Measurements from ENCODE around the gene BNC2.

Gene BNC2

GRCh38 chr9:16716601-16717000 is 153.9 kb downstream of the BNC2 start:
- CTCF ChIA-PET: no interaction called here
- no peak for DNase-seq (ENCODE audit: extremely low spot score)
- POLR2A ChIA-PET: no interaction called here
- TF ChIP-seq SUZ12 (IDR thresholded peaks at IDR 0.05): no peak
- TF ChIP-seq CTBP1 (IDR thresholded peaks at IDR 0.05; ENCODE audit: borderline replicate concordance): no peak
- no peak for TF ChIP-seq LEF1 (IDR thresholded peaks at IDR 0.05; ENCODE audit: borderline replicate concordance)
- no peak for TF ChIP-seq BHLHE40 (IDR thresholded peaks at IDR 0.05; ENCODE audit: borderline replicate concordance)
- TF ChIP-seq FOXM1 (IDR thresholded peaks at IDR 0.05; ENCODE audit: borderline replicate concordance): no peak
- TF ChIP-seq ZNF384 (IDR thresholded peaks at IDR 0.05): no peak
- TF ChIP-seq FOXK2 (IDR thresholded peaks at IDR 0.05): no peak
- TF ChIP-seq NFRKB (IDR thresholded peaks at IDR 0.05): no peak
- TF ChIP-seq ARNT (IDR thresholded peaks at IDR 0.05): no peak
- TF ChIP-seq ELF4 (IDR thresholded peaks at IDR 0.05): no peak
- TF ChIP-seq PKNOX1 (IDR thresholded peaks at IDR 0.05): no peak
- no peak for TF ChIP-seq SP1 (IDR thresholded peaks at IDR 0.05)

GRCh38 chr9:16715404-16715803 is 155.1 kb downstream of the BNC2 start:
- CTCF ChIA-PET: no interaction called here

GRCh38 chr9:16712787-16713186 is 157.7 kb downstream of the BNC2 start:
- TF ChIP-seq FOXA1 (IDR thresholded peaks at IDR 0.05) (no peak), ZNF384 (IDR thresholded peaks at IDR 0.05) (no peak), L3MBTL2 (conservative IDR thresholded peaks at IDR 0.05) (no peak), CTBP1 (IDR thresholded peaks at IDR 0.05; ENCODE audit: borderline replicate concordance) (no peak), NFRKB (IDR thresholded peaks at IDR 0.05) (no peak), SUZ12 (IDR thresholded peaks at IDR 0.05) (no peak), BHLHE40 (IDR thresholded peaks at IDR 0.05; ENCODE audit: borderline replicate concordance) (no peak), ARNT (IDR thresholded peaks at IDR 0.05) (no peak), FOXK2 (IDR thresholded peaks at IDR 0.05) (no peak), TARDBP (IDR thresholded peaks at IDR 0.05) (no peak), ELF4 (IDR thresholded peaks at IDR 0.05) (no peak), LEF1 (IDR thresholded peaks at IDR 0.05; ENCODE audit: borderline replicate concordance) (no peak), FOXM1 (IDR thresholded peaks at IDR 0.05; ENCODE audit: borderline replicate concordance) (no peak), HDGF (IDR thresholded peaks at IDR 0.05; ENCODE audit: borderline replicate concordance) (no peak)
- ChIA-PET CTCF (interaction anchor here (0.8 kb wide), 1 partner anchor 171 kb away, joined by 5 read pairs; no protein-coding TSS in a partner anchor), POLR2A (no interaction called here)
- DNase-seq (ENCODE audit: extremely low spot score): no peak

More at GRCh38 chr9:16715404-16715803, 155.1 kb downstream of the BNC2 start:
- DNase-seq (ENCODE audit: extremely low spot score): no peak
- TF ChIP-seq FOXK2 (IDR thresholded peaks at IDR 0.05) (no peak), TARDBP (IDR thresholded peaks at IDR 0.05) (no peak), FOXM1 (IDR thresholded peaks at IDR 0.05; ENCODE audit: borderline replicate concordance) (no peak), LEF1 (IDR thresholded peaks at IDR 0.05; ENCODE audit: borderline replicate concordance) (no peak)
- POLR2A ChIA-PET: no interaction called here

- CTCF ChIA-PET: no interaction called here
- POLR2A ChIA-PET: no interaction called here
- TF ChIP-seq SUZ12 (IDR thresholded peaks at IDR 0.05) (no peak), L3MBTL2 (conservative IDR thresholded peaks at IDR 0.05) (no peak), SP1 (IDR thresholded peaks at IDR 0.05) (no peak), ZNF384 (IDR thresholded peaks at IDR 0.05) (no peak), ARNT (IDR thresholded peaks at IDR 0.05) (no peak), BHLHE40 (IDR thresholded peaks at IDR 0.05; ENCODE audit: borderline replicate concordance) (no peak), FOXK2 (IDR thresholded peaks at IDR 0.05) (no peak), LEF1 (IDR thresholded peaks at IDR 0.05; ENCODE audit: borderline replicate concordance) (no peak), PKNOX1 (IDR thresholded peaks at IDR 0.05) (no peak), HDGF (IDR thresholded peaks at IDR 0.05; ENCODE audit: borderline replicate concordance) (no peak), NFRKB (IDR thresholded peaks at IDR 0.05) (no peak), FOXM1 (IDR thresholded peaks at IDR 0.05; ENCODE audit: borderline replicate concordance) (no peak), TARDBP (IDR thresholded peaks at IDR 0.05) (no peak), CTBP1 (IDR thresholded peaks at IDR 0.05; ENCODE audit: borderline replicate concordance) (no peak), FOXA1 (IDR thresholded peaks at IDR 0.05) (no peak)
- DNase-seq (ENCODE audit: extremely low spot score): no peak
Observed at GRCh38 chr9:16710888-16711287, 159.6 kb downstream of the BNC2 start.

- ChIA-PET CTCF (no interaction called here), POLR2A (no interaction called here)
- TF ChIP-seq ARNT (IDR thresholded peaks at IDR 0.05): no peak
- no peak for TF ChIP-seq NFRKB (IDR thresholded peaks at IDR 0.05)
- no peak for TF ChIP-seq HDGF (IDR thresholded peaks at IDR 0.05; ENCODE audit: borderline replicate concordance)
- TF ChIP-seq PKNOX1 (IDR thresholded peaks at IDR 0.05): no peak
- TF ChIP-seq LEF1 (IDR thresholded peaks at IDR 0.05; ENCODE audit: borderline replicate concordance): no peak
- no peak for TF ChIP-seq ELF4 (IDR thresholded peaks at IDR 0.05)
- no peak for TF ChIP-seq CTBP1 (IDR thresholded peaks at IDR 0.05; ENCODE audit: borderline replicate concordance)
- no peak for TF ChIP-seq FOXK2 (IDR thresholded peaks at IDR 0.05)
- TF ChIP-seq BHLHE40 (IDR thresholded peaks at IDR 0.05; ENCODE audit: borderline replicate concordance): no peak
- no peak for DNase-seq (ENCODE audit: extremely low spot score)
Observed at GRCh38 chr9:16709924-16710323, 160.5 kb downstream of the BNC2 start.

GRCh38 chr9:16708656-16709435 is 161.6 kb downstream of the BNC2 start:
- no peak for DNase-seq (ENCODE audit: extremely low spot score)
- POLR2A ChIA-PET: no interaction called here

More at GRCh38 chr9:16708656-16709435, 161.6 kb downstream of the BNC2 start:
- CTCF ChIA-PET: no interaction called here
- TF ChIP-seq FOXM1 (IDR thresholded peaks at IDR 0.05; ENCODE audit: borderline replicate concordance): no peak
- TF ChIP-seq FOXA1 (IDR thresholded peaks at IDR 0.05): no peak
- TF ChIP-seq LEF1 (IDR thresholded peaks at IDR 0.05; ENCODE audit: borderline replicate concordance): no peak
- no peak for TF ChIP-seq FOXK2 (IDR thresholded peaks at IDR 0.05)
- no peak for TF ChIP-seq CTBP1 (IDR thresholded peaks at IDR 0.05; ENCODE audit: borderline replicate concordance)
- no peak for TF ChIP-seq SUZ12 (IDR thresholded peaks at IDR 0.05)
- TF ChIP-seq ARNT (IDR thresholded peaks at IDR 0.05): no peak
- TF ChIP-seq L3MBTL2 (conservative IDR thresholded peaks at IDR 0.05): no peak
